Natural killer cell treated with Interleukin-12 subunit alpha and Interleukin-12 subunit beta and Interleukin-15 and Interleukin-18, amount 100 ng/mL, for 72 hours (primary cell): ENCODE data around the gene PALD1. TPM values are rescaled to one million over a fixed set of nuclear protein-coding genes. Genes with fewer than 3 reads are reported as not detected.
"Not testable (repeated sequence)": the region's sequence is repeated elsewhere in the genome, so short reads cannot be mapped to it uniquely, and the experiment has no call there.

ENCODE experiments used
- ATAC-seq, 2 donors: fragments of 150-1000 bp; cut with Tn5 transposase in 1 of 2; sonication (Bioruptor Pico), chemical (Tn5 transposase) in 1 of 2; 2 replicates each; pipeline ENCODE4 v1.10.0; 2021
- DNase-seq: peaks from one replicate; pipeline ENCODE4 v3.0.0; 2022; ENCODE audit warnings: low spot score
- H3K27ac Mint-ChIP-seq, 2 donors: 1 replicate in 1 of 2; 2 replicates in 1 of 2; pipeline ENCODE4 v1.8.0; 2022; ENCODE audit warnings: mixed read lengths in 2 of 2, mild to moderate bottlenecking in 1 of 2, moderate library complexity in 1 of 2
- H3K27me3 Mint-ChIP-seq, 2 donors: 1 replicate in 1 of 2; 2 replicates in 1 of 2; pipeline ENCODE4 v1.8.0; 2022; ENCODE audit warnings: mixed read lengths in 2 of 2
- H3K36me3 Mint-ChIP-seq: one replicate; pipeline ENCODE4 v1.8.0; 2022; ENCODE audit warnings: mixed read lengths
- H3K4me1 Mint-ChIP-seq, 2 donors: 1 replicate in 1 of 2; 2 replicates in 1 of 2; pipeline ENCODE4 v1.8.0; 2022; ENCODE audit warnings: low read depth in 2 of 2, mixed read lengths in 2 of 2, mild to moderate bottlenecking in 1 of 2
- H3K4me3 Mint-ChIP-seq: one replicate; pipeline ENCODE4 v1.8.0; 2022; ENCODE audit warnings: mixed read lengths
- H3K9me3 Mint-ChIP-seq: 2 replicates; pipeline ENCODE4 v1.8.0; 2022; ENCODE audit warnings: mixed read lengths
- total RNA-seq, 2 donors: library from RNA; stranded (reverse); gene quantifications; one replicate each; pipeline ENCODE4 v1.2.3, GENCODE V29; 2022

PALD1 gene
- total RNA-seq, 2 donors from 2014 or later = 0.33 to 1.4 TPM

GRCh38 chr10:70481831-70482530 is 3.4 kb downstream of the PALD1 start:
- H3K4me3 Mint-ChIP-seq = no peak overlapping the region
- peaks cover 0 to 15% of the 10 kb centered on the region in 2 donors for H3K27me3 Mint-ChIP-seq
- ATAC-seq (no peak), DNase-seq (no peak)
- H3K4me1 Mint-ChIP-seq = peaks cover 8 to 20% of the 10 kb centered on the region in 2 donors
- no peaks in the 10 kb centered on the region for H3K36me3 Mint-ChIP-seq
- H3K9me3 Mint-ChIP-seq = no peaks in the 10 kb centered on the region
- H3K27ac Mint-ChIP-seq = no peak overlapping the region

GRCh38 chr10:70482982-70483760 is 4.6 kb downstream of the PALD1 start:
- H3K36me3 Mint-ChIP-seq = no peaks in the 10 kb centered on the region
- peak overlapping the region in 1 of 2 donors; percentile 36 for H3K27ac Mint-ChIP-seq
- H3K9me3 Mint-ChIP-seq = no peaks in the 10 kb centered on the region
- peaks cover 0 to 15% of the 10 kb centered on the region in 2 donors for H3K4me1 Mint-ChIP-seq
- DNase-seq (no peak), ATAC-seq (no peak)
- H3K4me3 Mint-ChIP-seq = no peak overlapping the region
- peaks cover 0 to 15% of the 10 kb centered on the region in 2 donors for H3K27me3 Mint-ChIP-seq

GRCh38 chr10:70483872-70484271 is 5.3 kb downstream of the PALD1 start:
- not testable (repeated sequence) for H3K36me3 Mint-ChIP-seq, DNase-seq, H3K4me3 Mint-ChIP-seq, ATAC-seq, H3K9me3 Mint-ChIP-seq, H3K27ac Mint-ChIP-seq
- H3K4me1 Mint-ChIP-seq = peaks cover 0 to 15% of the 10 kb centered on the region in 2 donors
- peaks cover 0 to 15% of the 10 kb centered on the region in 2 donors for H3K27me3 Mint-ChIP-seq

- no peaks in the 10 kb centered on the region for H3K9me3 Mint-ChIP-seq
- H3K36me3 Mint-ChIP-seq = no peaks in the 10 kb centered on the region
- H3K27ac Mint-ChIP-seq = no peak overlapping the region
These were observed 9.3 kb downstream of the PALD1 start for GRCh38 chr10:70487824-70488223.

GRCh38 chr10:70490142-70490541 is 11.6 kb downstream of the PALD1 start:
- H3K27ac Mint-ChIP-seq = no peak overlapping the region
- H3K4me3 Mint-ChIP-seq = no peak overlapping the region
- no peaks in the 10 kb centered on the region for H3K9me3 Mint-ChIP-seq
- peaks cover 22 to 23% of the 10 kb centered on the region in 2 donors for H3K4me1 Mint-ChIP-seq
- DNase-seq = no peak
- no peaks in the 10 kb centered on the region for H3K36me3 Mint-ChIP-seq
- no peaks in the 10 kb centered on the region for H3K27me3 Mint-ChIP-seq
- ATAC-seq = no peak

More at GRCh38 chr10:70487824-70488223, 9.3 kb downstream of the PALD1 start:
- ATAC-seq = no peak
- no peak for DNase-seq
- H3K4me1 Mint-ChIP-seq = no peaks in the 10 kb centered on the region
- H3K4me3 Mint-ChIP-seq = no peak overlapping the region
- H3K27me3 Mint-ChIP-seq = no peaks in the 10 kb centered on the region

- no peak overlapping the region for H3K27ac Mint-ChIP-seq
- no peak for ATAC-seq
- H3K4me3 Mint-ChIP-seq = no peak overlapping the region
These were observed 13.0 kb downstream of the PALD1 start for GRCh38 chr10:70491614-70492013.

GRCh38 chr10:70492786-70493659 is 14.5 kb downstream of the PALD1 start:
- Mint-ChIP-seq H3K27ac (peak overlapping the region; percentile 61 to 79), H3K36me3 (no peaks in the 10 kb centered on the region), H3K9me3 (no peaks in the 10 kb centered on the region), H3K4me1 (peaks cover 25 to 29% of the 10 kb centered on the region in 2 donors), H3K27me3 (no peaks in the 10 kb centered on the region), H3K4me3 (peak overlapping the region; percentile 71)
- DNase-seq (no peak), ATAC-seq (peak in 1 of 2 donors; percentile 7)

More at GRCh38 chr10:70491614-70492013, 13.0 kb downstream of the PALD1 start:
- no peak for DNase-seq
- Mint-ChIP-seq H3K9me3 (no peaks in the 10 kb centered on the region), H3K4me1 (peaks cover 25 to 29% of the 10 kb centered on the region in 2 donors), H3K36me3 (no peaks in the 10 kb centered on the region), H3K27me3 (no peaks in the 10 kb centered on the region)

GRCh38 chr10:70493660-70494234 is 15.2 kb downstream of the PALD1 start:
- peak overlapping the region; percentile 61 to 79 for H3K27ac Mint-ChIP-seq
- ATAC-seq = peak; percentile 73 to 85
- DNase-seq = peak; percentile 80
- H3K27me3 Mint-ChIP-seq = no peaks in the 10 kb centered on the region
- H3K4me3 Mint-ChIP-seq = peak overlapping the region; percentile 71
- H3K4me1 Mint-ChIP-seq = peaks cover 25 to 29% of the 10 kb centered on the region in 2 donors
- H3K36me3 Mint-ChIP-seq = no peaks in the 10 kb centered on the region
- no peaks in the 10 kb centered on the region for H3K9me3 Mint-ChIP-seq

- Mint-ChIP-seq H3K27me3 (no peaks in the 10 kb centered on the region), H3K9me3 (no peaks in the 10 kb centered on the region), H3K4me1 (peaks cover 25 to 29% of the 10 kb centered on the region in 2 donors), H3K36me3 (no peaks in the 10 kb centered on the region), H3K4me3 (peak overlapping the region; percentile 71), H3K27ac (peak overlapping the region; percentile 61 to 79)
- peak; percentile 80 to 85 for ATAC-seq
- no peak for DNase-seq
These were observed 16.0 kb downstream of the PALD1 start for GRCh38 chr10:70494536-70494935.

- peak overlapping the region; percentile 71 for H3K4me3 Mint-ChIP-seq
- peak; percentile 38 for DNase-seq
- ATAC-seq = no peak
- peaks cover 27 to 29% of the 10 kb centered on the region in 2 donors for H3K4me1 Mint-ChIP-seq
- H3K27ac Mint-ChIP-seq = peak overlapping the region; percentile 61 to 79
- no peaks in the 10 kb centered on the region for H3K36me3 Mint-ChIP-seq
- no peaks in the 10 kb centered on the region for H3K27me3 Mint-ChIP-seq
- no peaks in the 10 kb centered on the region for H3K9me3 Mint-ChIP-seq
These were observed 16.4 kb downstream of the PALD1 start for GRCh38 chr10:70494966-70495365.

- no peaks in the 10 kb centered on the region for H3K36me3 Mint-ChIP-seq
- no peak overlapping the region for H3K4me3 Mint-ChIP-seq
- DNase-seq = no peak
- ATAC-seq = no peak
- peak overlapping the region in 1 of 2 donors; percentile 79 for H3K27ac Mint-ChIP-seq
- H3K27me3 Mint-ChIP-seq = no peaks in the 10 kb centered on the region
- H3K9me3 Mint-ChIP-seq = no peaks in the 10 kb centered on the region
- H3K4me1 Mint-ChIP-seq = peaks cover 35% of the 10 kb centered on the region in 2 donors
These were observed 17.2 kb downstream of the PALD1 start for GRCh38 chr10:70495691-70496261.

- Mint-ChIP-seq H3K9me3 (no peaks in the 10 kb centered on the region), H3K4me1 (peaks cover 35 to 36% of the 10 kb centered on the region in 2 donors), H3K27me3 (no peaks in the 10 kb centered on the region), H3K27ac (no peak overlapping the region), H3K4me3 (no peak overlapping the region), H3K36me3 (no peaks in the 10 kb centered on the region)
- DNase-seq = no peak
- no peak for ATAC-seq
These were observed 18.0 kb downstream of the PALD1 start for GRCh38 chr10:70496341-70497119.
